ENCODE data around the gene CHST6. TPM values are rescaled to one million over a fixed set of nuclear protein-coding genes. Genes with fewer than 3 reads are reported as not detected.
A peak's percentile ranks its signal among the peaks of the same experiment; 100 is the strongest.

CHST6 gene
- polyA plus RNA-seq, 10 donors: 1.0 to 5.5 (median 3.0) TPM

- DNase-seq: peak in 2 of 3 donors; percentile 12 to 39
Measured at GRCh38 chr16:75506107-75506506, 10.9 kb upstream of the CHST6 start.

- no peak for DNase-seq
Measured at GRCh38 chr16:75503801-75504200, 8.6 kb upstream of the CHST6 start.

GRCh38 chr16:75502916-75503605 lies 7.8 kb upstream of the CHST6 start:
- DNase-seq: no peak

- peak; percentile 52 to 78 (median 65) for DNase-seq
Measured at GRCh38 chr16:75501820-75502219, 6.6 kb upstream of the CHST6 start.

GRCh38 chr16:75501359-75501758 lies 6.1 kb upstream of the CHST6 start:
- DNase-seq: no peak

- DNase-seq: peak; percentile 24 to 56 (median 25)
Measured at GRCh38 chr16:75498605-75499322, 3.5 kb upstream of the CHST6 start.

GRCh38 chr16:75497558-75497957 lies 2.3 kb upstream of the CHST6 start:
- DNase-seq: no peak

- peak in 1 of 3 donors; percentile 22 for DNase-seq
Measured at GRCh38 chr16:75494661-75495075, 573 bp downstream of the CHST6 start.

- no peak for DNase-seq
Measured at GRCh38 chr16:75494184-75494583, 1.1 kb downstream of the CHST6 start.

GRCh38 chr16:75491876-75492275 lies 3.4 kb downstream of the CHST6 start:
- no peak for DNase-seq

- DNase-seq: no peak
Measured at GRCh38 chr16:75488322-75488721, 6.9 kb downstream of the CHST6 start.

- DNase-seq: no peak
Measured at GRCh38 chr16:75486676-75487313, 8.4 kb downstream of the CHST6 start.

GRCh38 chr16:75486014-75486675 lies 9.1 kb downstream of the CHST6 start:
- no peak for DNase-seq

GRCh38 chr16:75485230-75486013 lies 9.8 kb downstream of the CHST6 start:
- DNase-seq: no peak

- no peak for DNase-seq
Measured at GRCh38 chr16:75483222-75483621, 12.0 kb downstream of the CHST6 start.

GRCh38 chr16:75482434-75483205 lies 12.6 kb downstream of the CHST6 start:
- DNase-seq: no peak

GRCh38 chr16:75481475-75481874 lies 13.8 kb downstream of the CHST6 start:
- no peak for DNase-seq

- no peak for DNase-seq
Measured at GRCh38 chr16:75479421-75479990, 15.7 kb downstream of the CHST6 start.

- no peak for DNase-seq
Measured at GRCh38 chr16:75478480-75479345, 16.5 kb downstream of the CHST6 start.

Data from muscle of back (tissue), 11 donors.